LNCAP (cell line): ENCODE results near the gene NDUFS4.

Experiments used
- TF ChIP-seq, protein P1 (sequence below): fragments of 450-650 bp; IDR thresholded peaks from 2 replicates; pipeline ENCODE4 v1.5.1; 2017; ENCODE audit warnings: mild to moderate bottlenecking

Gene NDUFS4

DNA sequence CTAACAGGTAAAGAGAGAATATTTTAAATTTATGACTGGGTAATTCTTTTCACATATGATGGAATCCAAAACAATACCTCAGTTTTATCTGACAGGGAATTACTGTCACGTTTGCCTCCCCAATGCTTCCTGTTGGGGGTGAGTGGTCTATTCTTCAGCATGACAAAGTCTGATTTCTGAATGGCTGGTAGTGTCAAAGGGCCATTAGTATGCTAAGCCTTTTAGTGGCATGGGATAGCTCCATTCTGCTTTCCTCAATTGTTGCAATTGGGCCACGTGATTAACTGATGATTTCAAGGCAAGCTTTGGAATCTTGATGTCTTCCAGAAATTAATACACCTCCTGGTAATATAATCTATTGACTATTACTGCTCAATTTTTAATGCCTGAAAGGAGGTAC, 14.7 kb upstream of the NDUFS4 start:
- TF ChIP-seq, protein P1, sequence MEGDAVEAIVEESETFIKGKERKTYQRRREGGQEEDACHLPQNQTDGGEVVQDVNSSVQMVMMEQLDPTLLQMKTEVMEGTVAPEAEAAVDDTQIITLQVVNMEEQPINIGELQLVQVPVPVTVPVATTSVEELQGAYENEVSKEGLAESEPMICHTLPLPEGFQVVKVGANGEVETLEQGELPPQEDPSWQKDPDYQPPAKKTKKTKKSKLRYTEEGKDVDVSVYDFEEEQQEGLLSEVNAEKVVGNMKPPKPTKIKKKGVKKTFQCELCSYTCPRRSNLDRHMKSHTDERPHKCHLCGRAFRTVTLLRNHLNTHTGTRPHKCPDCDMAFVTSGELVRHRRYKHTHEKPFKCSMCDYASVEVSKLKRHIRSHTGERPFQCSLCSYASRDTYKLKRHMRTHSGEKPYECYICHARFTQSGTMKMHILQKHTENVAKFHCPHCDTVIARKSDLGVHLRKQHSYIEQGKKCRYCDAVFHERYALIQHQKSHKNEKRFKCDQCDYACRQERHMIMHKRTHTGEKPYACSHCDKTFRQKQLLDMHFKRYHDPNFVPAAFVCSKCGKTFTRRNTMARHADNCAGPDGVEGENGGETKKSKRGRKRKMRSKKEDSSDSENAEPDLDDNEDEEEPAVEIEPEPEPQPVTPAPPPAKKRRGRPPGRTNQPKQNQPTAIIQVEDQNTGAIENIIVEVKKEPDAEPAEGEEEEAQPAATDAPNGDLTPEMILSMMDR: no peak

DNA sequence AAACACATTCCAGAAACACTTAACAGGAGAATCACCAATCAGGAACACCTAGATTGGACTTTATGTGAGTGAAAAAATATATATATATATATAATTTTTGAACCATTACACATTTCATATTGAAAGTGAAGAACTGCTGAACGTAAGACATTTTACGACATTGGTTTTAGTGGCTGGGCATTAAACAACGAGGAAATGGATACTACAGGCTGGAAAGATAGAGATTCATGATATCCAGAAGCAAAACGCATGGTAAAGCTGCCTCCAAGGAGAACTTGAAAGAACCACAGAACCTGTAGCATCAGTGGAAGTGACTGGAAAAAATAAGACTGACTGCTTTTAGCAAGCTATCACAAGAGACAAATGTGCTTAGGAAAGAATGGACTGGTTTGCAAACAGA, 13.2 kb upstream of the NDUFS4 start:
- TF ChIP-seq, protein P1: no peak

DNA sequence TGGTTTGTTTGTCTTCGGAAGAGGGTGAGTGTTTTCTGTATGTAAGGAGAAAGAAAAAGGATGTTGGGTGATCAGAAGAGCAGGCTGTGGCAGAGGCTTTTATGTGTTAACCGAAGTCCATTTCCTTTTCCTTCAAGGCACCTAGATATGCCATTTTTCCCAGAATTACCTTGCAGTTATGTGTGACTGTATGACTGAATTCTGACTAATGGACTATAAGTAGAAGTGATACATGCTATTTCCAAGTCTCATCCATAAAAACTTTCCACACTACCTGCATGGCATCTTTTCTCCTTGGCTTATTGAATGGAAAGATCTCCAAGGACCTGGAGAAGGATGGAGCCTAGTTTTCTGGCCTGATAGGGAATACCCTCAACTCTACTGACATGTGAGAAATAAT, 10.6 kb upstream of the NDUFS4 start:
- TF ChIP-seq, protein P1: no peak

DNA sequence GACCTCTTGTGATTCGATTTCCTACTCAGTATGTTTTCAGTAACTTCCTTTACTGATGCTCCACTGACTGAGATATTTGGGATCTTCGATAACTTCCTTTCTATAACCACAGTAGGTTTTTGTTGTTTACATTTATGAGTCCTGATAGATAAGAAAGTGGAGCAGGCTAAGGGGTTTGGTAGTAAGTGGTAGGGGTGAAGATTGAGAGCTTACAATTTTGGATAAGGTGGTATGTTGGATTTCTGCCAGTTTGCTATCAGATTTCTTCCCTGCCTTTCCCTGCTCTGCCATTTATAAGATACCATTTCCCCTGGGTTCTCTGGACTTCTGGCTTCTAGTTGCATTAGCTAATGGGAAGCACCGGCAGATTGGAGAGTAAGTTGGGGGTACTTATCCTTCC, 7.9 kb upstream of the NDUFS4 start:
- TF ChIP-seq, protein P1: no peak

DNA sequence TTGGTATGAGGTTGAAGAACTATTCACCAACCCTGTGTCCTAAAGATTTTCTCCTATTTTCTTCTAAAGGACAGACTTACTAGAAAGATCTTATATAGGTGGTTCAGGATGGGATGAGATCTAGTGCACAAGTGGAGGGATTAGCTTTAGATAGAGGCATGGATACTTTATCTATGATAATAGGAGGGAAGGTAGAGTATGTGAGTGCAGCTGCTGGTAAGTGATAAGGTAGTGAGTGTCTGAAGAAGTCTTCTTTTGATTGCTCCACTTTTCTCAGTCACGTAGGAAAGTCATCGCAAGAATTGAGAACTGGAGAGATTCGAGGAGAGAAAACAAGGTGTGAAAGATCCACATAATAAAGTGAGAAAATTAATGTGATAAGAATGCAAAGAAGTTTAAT, 6.0 kb upstream of the NDUFS4 start:
- TF ChIP-seq, protein P1: no peak

DNA sequence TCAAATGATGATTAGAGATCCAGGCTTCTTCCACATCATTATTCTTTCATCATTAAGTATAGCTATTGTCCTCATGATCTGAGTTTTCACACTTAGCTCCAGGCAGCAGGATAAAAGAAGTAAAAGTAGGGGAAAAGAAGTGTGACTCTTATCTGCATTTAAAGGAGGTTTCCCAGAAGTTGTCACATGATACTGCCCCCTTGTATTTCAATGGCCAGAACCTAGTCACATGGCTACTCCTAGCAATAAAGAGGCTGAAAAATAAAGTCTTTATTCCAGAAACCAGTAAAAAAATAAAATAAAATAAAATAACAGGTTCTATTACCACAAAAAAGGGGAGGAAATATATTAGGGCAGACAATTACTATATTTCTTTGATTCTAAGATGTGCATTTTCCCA, 5.3 kb upstream of the NDUFS4 start:
- TF ChIP-seq, protein P1: no peak

DNA sequence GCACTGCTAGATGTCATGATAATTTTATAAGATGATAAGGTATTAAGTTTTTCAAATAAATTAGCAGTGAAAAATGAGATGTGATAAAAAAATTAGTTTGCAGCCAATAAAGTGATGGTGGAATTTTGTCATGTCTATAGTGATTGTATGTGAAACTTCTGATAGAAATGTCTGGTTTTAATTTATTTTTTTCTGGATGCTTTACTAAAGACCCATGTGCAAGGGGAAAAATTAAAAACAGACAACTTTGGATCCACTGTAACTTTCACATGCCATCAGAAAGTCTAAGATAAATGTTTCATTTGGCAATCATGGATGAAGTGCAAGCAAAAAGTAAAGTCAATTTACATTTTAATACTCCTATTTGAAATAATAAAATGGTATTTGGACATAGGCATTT, 4.4 kb upstream of the NDUFS4 start:
- TF ChIP-seq, protein P1: no peak

DNA sequence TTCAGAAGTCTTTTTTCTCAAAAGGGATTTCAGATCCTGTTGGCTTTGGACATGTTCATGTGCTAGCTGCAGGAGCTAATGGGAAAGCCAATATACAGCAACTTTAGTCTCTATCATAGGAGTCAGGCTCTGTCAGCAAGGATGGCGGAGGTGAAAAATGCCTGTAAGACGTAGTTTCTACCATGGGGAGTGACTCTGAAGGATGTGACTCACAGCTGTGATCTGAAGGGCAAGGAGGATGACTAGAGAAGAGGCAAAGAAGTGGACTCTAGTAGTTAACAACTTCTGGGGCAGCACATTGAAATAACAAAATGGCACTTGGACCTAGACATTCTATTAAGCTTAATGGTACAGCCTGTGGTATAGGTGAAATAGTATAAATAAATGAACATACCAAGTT, 3.1 kb upstream of the NDUFS4 start:
- TF ChIP-seq, protein P1: no peak
